Kidney tubule cell (primary cell): ENCODE data around the gene LBX1.

Experiments used
- DNase-seq: peaks from one replicate; pipeline ENCODE4 v3.0.0-alpha.2; 2018; ENCODE audit warnings: low spot score

Gene LBX1

GRCh38 chr10:101241840-101242707 is 12.8 kb upstream of the LBX1 start:
- no peak for DNase-seq

- DNase-seq: peak; percentile 26
Observed at GRCh38 chr10:101238732-101239105, 9.5 kb upstream of the LBX1 start.

GRCh38 chr10:101237982-101238731 is 8.9 kb upstream of the LBX1 start:
- DNase-seq: no peak

- DNase-seq: no peak
Observed at GRCh38 chr10:101237081-101237981, 8.1 kb upstream of the LBX1 start.

GRCh38 chr10:101236376-101237080 is 7.3 kb upstream of the LBX1 start:
- no peak for DNase-seq

- DNase-seq: no peak
Observed at GRCh38 chr10:101235766-101236165, 6.5 kb upstream of the LBX1 start.

GRCh38 chr10:101234333-101234732 is 5.1 kb upstream of the LBX1 start:
- DNase-seq: no peak

- no peak for DNase-seq
Observed at GRCh38 chr10:101233863-101234262, 4.6 kb upstream of the LBX1 start.

GRCh38 chr10:101233443-101233842 is 4.2 kb upstream of the LBX1 start:
- DNase-seq: no peak

GRCh38 chr10:101231912-101232689 is 2.8 kb upstream of the LBX1 start:
- DNase-seq: no peak

GRCh38 chr10:101231092-101231491 is 1.8 kb upstream of the LBX1 start:
- no peak for DNase-seq

GRCh38 chr10:101230183-101230917 is 1.1 kb upstream of the LBX1 start:
- DNase-seq: no peak

GRCh38 chr10:101228966-101229265 is 347 bp downstream of the LBX1 start:
- DNase-seq: no peak

GRCh38 chr10:101228153-101228965 is 904 bp downstream of the LBX1 start:
- no peak for DNase-seq

- no peak for DNase-seq
Observed at GRCh38 chr10:101227429-101228152, 1.7 kb downstream of the LBX1 start.

GRCh38 chr10:101226491-101227428 is 2.5 kb downstream of the LBX1 start:
- DNase-seq: no peak

- DNase-seq: no peak
Observed at GRCh38 chr10:101225846-101226421, 3.3 kb downstream of the LBX1 start.
